ENCODE data around the gene PLD2.

The PLD2 gene

GRCh38 chr17:4852567-4853207 is 45.7 kb downstream of the PLD2 start:
- TF ChIP-seq CTCF (conservative IDR thresholded peaks at IDR 0.05; ENCODE audit: low read depth, low read length) = no peak
- no peak overlapping the region for H3K27ac ChIP-seq
- H3K4me2 ChIP-seq = no peak overlapping the region
- H3K36me3 ChIP-seq (ENCODE audit: insufficient read depth) = no peaks in the 10 kb centered on the region
- H2AFZ ChIP-seq (ENCODE audit: low read depth) = no peak overlapping the region
- no peaks in the 10 kb centered on the region for H4K20me1 ChIP-seq (ENCODE audit: insufficient read depth)
- H3K27me3 ChIP-seq (ENCODE audit: insufficient read depth, low read depth) = no peaks in the 10 kb centered on the region
- H3K79me2 ChIP-seq (ENCODE audit: insufficient read depth, low read depth) = no peaks in the 10 kb centered on the region
- H3K4me3 ChIP-seq (IDR thresholded peaks at IDR 0.05; ENCODE audit: insufficient read depth, low read depth, low read length) = no peak overlapping the region
- no peak overlapping the region for H3K9ac ChIP-seq
- H3K4me1 ChIP-seq (ENCODE audit: low read depth, poor library complexity, severe bottlenecking) = no peaks in the 10 kb centered on the region

GRCh38 chr17:4853208-4853671 is 46.3 kb downstream of the PLD2 start:
- Histone ChIP-seq H3K36me3 (ENCODE audit: insufficient read depth) (no peaks in the 10 kb centered on the region), H3K4me3 (IDR thresholded peaks at IDR 0.05; ENCODE audit: insufficient read depth, low read depth, low read length) (no peak overlapping the region), H3K27me3 (ENCODE audit: insufficient read depth, low read depth) (no peaks in the 10 kb centered on the region), H3K9ac (no peak overlapping the region), H3K4me2 (no peak overlapping the region), H4K20me1 (ENCODE audit: insufficient read depth) (no peaks in the 10 kb centered on the region), H3K27ac (no peak overlapping the region), H3K79me2 (ENCODE audit: insufficient read depth, low read depth) (no peaks in the 10 kb centered on the region), H3K4me1 (ENCODE audit: low read depth, poor library complexity, severe bottlenecking) (no peaks in the 10 kb centered on the region), H2AFZ (ENCODE audit: low read depth) (no peak overlapping the region)
- TF ChIP-seq CTCF (conservative IDR thresholded peaks at IDR 0.05; ENCODE audit: low read depth, low read length) = no peak

- Histone ChIP-seq H3K4me3 (IDR thresholded peaks at IDR 0.05; ENCODE audit: insufficient read depth, low read depth, low read length) (no peak overlapping the region), H3K4me2 (no peak overlapping the region), H4K20me1 (ENCODE audit: insufficient read depth) (no peaks in the 10 kb centered on the region), H2AFZ (ENCODE audit: low read depth) (no peak overlapping the region), H3K4me1 (ENCODE audit: low read depth, poor library complexity, severe bottlenecking) (no peaks in the 10 kb centered on the region), H3K27ac (no peak overlapping the region), H3K79me2 (ENCODE audit: insufficient read depth, low read depth) (no peaks in the 10 kb centered on the region), H3K36me3 (ENCODE audit: insufficient read depth) (no peaks in the 10 kb centered on the region), H3K27me3 (ENCODE audit: insufficient read depth, low read depth) (no peaks in the 10 kb centered on the region), H3K9ac (no peak overlapping the region)
- no peak for TF ChIP-seq CTCF (conservative IDR thresholded peaks at IDR 0.05; ENCODE audit: low read depth, low read length)
Measured at GRCh38 chr17:4854111-4854681, 47.2 kb downstream of the PLD2 start.

- no peak overlapping the region for H3K4me3 ChIP-seq (IDR thresholded peaks at IDR 0.05; ENCODE audit: insufficient read depth, low read depth, low read length)
Measured at GRCh38 chr17:4856271-4856936, 49.5 kb downstream of the PLD2 start.

More at GRCh38 chr17:4856271-4856936, 49.5 kb downstream of the PLD2 start:
- Histone ChIP-seq H3K4me2 (no peak overlapping the region), H3K79me2 (ENCODE audit: insufficient read depth, low read depth) (no peaks in the 10 kb centered on the region), H3K36me3 (ENCODE audit: insufficient read depth) (no peaks in the 10 kb centered on the region), H3K4me1 (ENCODE audit: low read depth, poor library complexity, severe bottlenecking) (no peaks in the 10 kb centered on the region), H4K20me1 (ENCODE audit: insufficient read depth) (no peaks in the 10 kb centered on the region), H3K27ac (no peak overlapping the region), H3K27me3 (ENCODE audit: insufficient read depth, low read depth) (no peaks in the 10 kb centered on the region), H2AFZ (ENCODE audit: low read depth) (no peak overlapping the region), H3K9ac (no peak overlapping the region)
- TF ChIP-seq CTCF (conservative IDR thresholded peaks at IDR 0.05; ENCODE audit: low read depth, low read length) = no peak

All from KMS-11 (cell line).